H1 (cell line): ENCODE results near the gene UBE2E2. TPM values are rescaled to one million over a fixed set of nuclear protein-coding genes. Genes with fewer than 3 reads are reported as not detected.

Experiments used
- CTCF ChIA-PET: fragments of 300-600 bp; sonication (Branson Sonifier 250); formaldehyde crosslinking; loops from one replicate; lab custom pipeline; 2021; ENCODE audit not compliant: partially characterized antibody; lab: Charles Lee
- POLR2A ChIA-PET: fragments of 300-600 bp; sonication (Branson Sonifier 250); formaldehyde crosslinking; loops from one replicate; lab custom pipeline; 2021; ENCODE audit warnings: inconsistent platforms; ENCODE audit not compliant: partially characterized antibody; lab: Charles Lee
- DNase-seq, 2 experiments: peaks; one replicate each; pipeline versions ENCODE4 v3.0.0 to v3.0.0-alpha.2; 2010 to 2022; ENCODE audit warnings: low spot score in 2 of 2, low read depth in 1 of 2, mixed read lengths in 1 of 2
- FAIRE-seq: peaks from 2 replicates; lab custom pipeline; 2011; peaks lifted over from hg19 to GRCh38; lab: Jason Lieb, UNC
- H2AFZ ChIP-seq: 2 replicates; pipeline ENCODE4 v1.8.1; 2012; ENCODE audit warnings: low read length, inconsistent platforms
- H2AK5ac ChIP-seq: 2 replicates; pipeline ENCODE4 v1.6.1; 2013; ENCODE audit warnings: low read depth, low read length
- H2BK120ac ChIP-seq: replicated peaks from 2 replicates; pipeline ENCODE3; 2013; ENCODE audit warnings: low read depth, low read length, inconsistent platforms
- H2BK12ac ChIP-seq: 2 replicates; pipeline ENCODE4 v1.6.1; 2013; ENCODE audit warnings: low read depth, low read length
- H2BK15ac ChIP-seq: 2 replicates; pipeline ENCODE4 v1.6.1; 2013; ENCODE audit warnings: low read length
- H2BK20ac ChIP-seq: 2 replicates; pipeline ENCODE4 v1.6.1; 2013; ENCODE audit warnings: low read length
- H2BK5ac ChIP-seq: 2 replicates; pipeline ENCODE4 v1.6.1; 2013; ENCODE audit warnings: low read depth, low read length
- H3K14ac ChIP-seq: 2 replicates; pipeline ENCODE4 v1.6.1; 2013; ENCODE audit warnings: inconsistent platforms; ENCODE audit not compliant: insufficient read length
- H3K18ac ChIP-seq: 2 replicates; pipeline ENCODE4 v1.6.1; 2013; ENCODE audit warnings: low read length; ENCODE audit errors: extremely low read depth
- H3K23ac ChIP-seq: 2 replicates; pipeline ENCODE4 v1.6.1; 2013; ENCODE audit warnings: inconsistent platforms; ENCODE audit not compliant: insufficient read length
- H3K23me2 ChIP-seq: 2 replicates; pipeline ENCODE4 v1.6.1; 2013; ENCODE audit warnings: low read depth, low read length
- H3K27ac ChIP-seq: 2 replicates; pipeline ENCODE4 v1.6.1; 2011; ENCODE audit warnings: low read depth, low read length, inconsistent platforms
- H3K27me3 ChIP-seq, 4 experiments: replicated peaks in 1 of 4; 1 replicate in 1 of 4; 2 replicates in 3 of 4; pipeline versions ENCODE4 v1.6.1 to v1.8.1; 2011 to 2013; ENCODE audit warnings: low read length in 3 of 4, mild to moderate bottlenecking in 3 of 4, inconsistent platforms in 2 of 4, mixed read lengths in 2 of 4, moderate library complexity in 1 of 4; ENCODE audit not compliant: control insufficient read depth in 3 of 4, insufficient read depth in 3 of 4; ENCODE audit errors: extremely low read depth in 1 of 4
- H3K36me3 ChIP-seq, 4 experiments: 2 replicates each; pipeline versions ENCODE4 v1.6.1 to v1.8.1; 2011 to 2013; ENCODE audit warnings: mild to moderate bottlenecking in 4 of 4, low read length in 3 of 4, moderate library complexity in 2 of 4, control low read depth in 1 of 4, inconsistent platforms in 1 of 4; ENCODE audit not compliant: insufficient read depth in 4 of 4, control insufficient read depth in 2 of 4
- H3K4ac ChIP-seq: replicated peaks from 2 replicates; pipeline ENCODE3; 2013; ENCODE audit warnings: low read length, low read depth, mixed read lengths, inconsistent platforms; ENCODE audit not compliant: insufficient read length
- H3K4me1 ChIP-seq, 4 experiments: replicated peaks in 1 of 4; 1 replicate in 1 of 4; 2 replicates in 3 of 4; pipeline versions ENCODE4 v1.6.1 to v1.8.1; 2011 to 2013; ENCODE audit warnings: low read length in 3 of 4, inconsistent platforms in 2 of 4, mixed read lengths in 1 of 4; ENCODE audit not compliant: insufficient read depth in 4 of 4, control insufficient read depth in 3 of 4
- H3K4me2 ChIP-seq, 2 experiments: 2 replicates each; pipeline versions ENCODE4 v1.6.1 to v1.8.1; 2011 to 2013; ENCODE audit warnings: low read depth in 2 of 2, low read length in 2 of 2, control low read depth in 1 of 2, inconsistent platforms in 1 of 2, mild to moderate bottlenecking in 1 of 2; ENCODE audit not compliant: insufficient read depth in 1 of 2
- H3K4me3 ChIP-seq, 4 experiments: fragments of 200-600, 300-600 bp in 1 of 4; sonication (generic), shearing (Covaris generic), sonication (Bioruptor Twin) in 1 of 4; 2 replicates each; pipeline versions ENCODE4 v1.5.1 to v1.8.1; 2011 to 2016; ENCODE audit warnings: low read length in 4 of 4, low read depth in 3 of 4, control low read depth in 2 of 4, inconsistent platforms in 2 of 4, mild to moderate bottlenecking in 2 of 4, mixed read lengths in 1 of 4, moderate library complexity in 1 of 4; ENCODE audit not compliant: insufficient read depth in 2 of 4; ENCODE audit errors: extremely low read depth in 1 of 4
- H3K56ac ChIP-seq: replicated peaks from 2 replicates; pipeline ENCODE3; 2013; ENCODE audit warnings: low read depth, mild to moderate bottlenecking, mixed read lengths, low read length, inconsistent platforms; ENCODE audit not compliant: insufficient read length
- H3K79me1 ChIP-seq: 2 replicates; pipeline ENCODE4 v1.6.1; 2013; ENCODE audit warnings: low read depth, low read length, control low read depth
- H3K79me2 ChIP-seq, 2 experiments: 2 replicates each; pipeline versions ENCODE4 v1.6.1 to v1.8.1; 2012 to 2013; ENCODE audit warnings: low read length in 2 of 2, mild to moderate bottlenecking in 2 of 2, inconsistent platforms in 1 of 2; ENCODE audit not compliant: insufficient read depth in 2 of 2, control insufficient read depth in 1 of 2
- H3K9ac ChIP-seq, 4 experiments: replicated peaks in 1 of 4; 1 replicate in 1 of 4; 2 replicates in 3 of 4; pipeline versions ENCODE4 v1.6.1 to v1.8.1; 2011 to 2013; ENCODE audit warnings: low read depth in 3 of 4, low read length in 3 of 4, control low read depth in 2 of 4, mild to moderate bottlenecking in 2 of 4, moderate library complexity in 2 of 4, inconsistent platforms in 1 of 4; ENCODE audit errors: extremely low read depth in 1 of 4
- H3K9me3 ChIP-seq, 2 experiments: 2 replicates each; pipeline versions ENCODE4 v1.6.1 to v1.8.1; 2012 to 2013; ENCODE audit warnings: mild to moderate bottlenecking in 2 of 2, moderate library complexity in 2 of 2, control low read depth in 1 of 2, inconsistent platforms in 1 of 2, low read depth in 1 of 2, low read length in 1 of 2, mixed read lengths in 1 of 2; ENCODE audit not compliant: insufficient read depth in 2 of 2
- H4K20me1 ChIP-seq, 2 experiments: replicated peaks in 1 of 2; 2 replicates each; pipeline versions ENCODE3 to v1.8.1; 2011 to 2013; ENCODE audit warnings: inconsistent platforms in 2 of 2, low read length in 2 of 2, mild to moderate bottlenecking in 1 of 2; ENCODE audit not compliant: insufficient read depth in 2 of 2, control insufficient read depth in 1 of 2
- H4K5ac ChIP-seq: 2 replicates; pipeline ENCODE4 v1.6.1; 2013; ENCODE audit warnings: low read length, low read depth, mixed read lengths, inconsistent platforms; ENCODE audit not compliant: insufficient read length
- H4K8ac ChIP-seq: 2 replicates; pipeline ENCODE4 v1.8.0; 2013; ENCODE audit warnings: mild to moderate bottlenecking, moderate library complexity, low read length, inconsistent platforms; ENCODE audit not compliant: insufficient read depth; ENCODE audit errors: extremely low read depth
- H4K91ac ChIP-seq: replicated peaks from 2 replicates; pipeline ENCODE3; 2013; ENCODE audit warnings: low read length, mixed read lengths, inconsistent platforms; ENCODE audit not compliant: insufficient read length
- ATF3 ChIP-seq: IDR thresholded peaks from 2 replicates; pipeline ENCODE4 v1.6.1; 2011; ENCODE audit warnings: low read depth, mild to moderate bottlenecking, low read length; ENCODE audit not compliant: insufficient read depth
- BRCA1 ChIP-seq: IDR thresholded peaks from 2 replicates; pipeline ENCODE4 v1.6.1; 2012; ENCODE audit warnings: low read depth, low read length, improper control_type of control experiment
- CHD1 ChIP-seq: IDR thresholded peaks from 2 replicates; pipeline ENCODE4 v1.6.1; 2012; ENCODE audit warnings: low read depth, low read length, improper control_type of control experiment
- CREB1 ChIP-seq: IDR thresholded peaks from 2 replicates; pipeline ENCODE4 v1.6.1; 2012; ENCODE audit warnings: inconsistent platforms
- EP300 ChIP-seq, 2 experiments: IDR thresholded peaks; 1 replicate in 1 of 2; 2 replicates in 1 of 2; pipeline ENCODE4 v1.6.1; 2011 to 2012; ENCODE audit warnings: low read depth in 2 of 2, low read length in 2 of 2, mild to moderate bottlenecking in 2 of 2, borderline replicate concordance in 1 of 2, inconsistent platforms in 1 of 2, moderate library complexity in 1 of 2
- EZH2 ChIP-seq: fragments of 200-600 bp; sonication (generic); IDR thresholded peaks from 2 replicates; pipeline ENCODE4 v1.7.1; 2012; ENCODE audit warnings: low read depth, mild to moderate bottlenecking, moderate library complexity, low read length, inconsistent platforms; ENCODE audit not compliant: severe bottlenecking
- HDAC6 ChIP-seq: IDR thresholded peaks from one replicate; pipeline ENCODE4 v1.7.1; 2012; ENCODE audit warnings: low read depth, mild to moderate bottlenecking, inconsistent platforms, low read length, moderate library complexity
- JUN ChIP-seq: IDR thresholded peaks from 2 replicates; pipeline ENCODE4 v1.6.1; 2011; ENCODE audit warnings: low read depth, mild to moderate bottlenecking, improper control_type of control experiment, low read length
- NANOG ChIP-seq: IDR thresholded peaks from 2 replicates; pipeline ENCODE4 v1.6.1; 2011; ENCODE audit warnings: low read length, low read depth, mild to moderate bottlenecking, inconsistent platforms; ENCODE audit not compliant: insufficient read depth, poor library complexity, severe bottlenecking
- POU5F1 ChIP-seq: IDR thresholded peaks from 2 replicates; pipeline ENCODE4 v1.6.1; 2011; ENCODE audit warnings: low read depth, mild to moderate bottlenecking, low read length, moderate library complexity
- TBP ChIP-seq: IDR thresholded peaks from 2 replicates; pipeline ENCODE4 v1.6.1; 2011; ENCODE audit warnings: low read depth, low read length, improper control_type of control experiment
- TCF12 ChIP-seq: IDR thresholded peaks from 2 replicates; pipeline ENCODE4 v1.6.1; 2011; ENCODE audit warnings: low read depth, mild to moderate bottlenecking, low read length
- WGBS, 2 experiments: shearing (Covaris generic) in 1 of 2; methylation state at CpG; one replicate each; pipeline versions ENCODE4 v1.1.6 to v1.1.7; 2013 to 2015; ENCODE audit warnings: low lambda C conversion rate in 2 of 2, mixed read lengths in 2 of 2, inconsistent platforms in 1 of 2, low coverage in 1 of 2, missing lambda C conversion rate in 1 of 2; ENCODE audit not compliant: insufficient replicate concordance in 2 of 2, insufficient coverage in 1 of 2, insufficient read length in 1 of 2; ENCODE audit errors: extremely low coverage in 1 of 2, missing lambda C conversion rate in 1 of 2; 5-methylcytosine and 5-hydroxymethylcytosine counted together
- polyA plus RNA-seq, 7 experiments: library from polyadenylated mRNA; depleted of rRNA in 3 of 7; stranded (reverse) in 5 of 7; unstranded in 2 of 7; fragments of >200 nt in 5 of 7; fragments of 200-250 nt in 2 of 7; gene quantifications; 1 replicate in 5 of 7; 2 replicates in 1 of 7; 4 replicates in 1 of 7; pipeline versions ENCODE4 v1.2.1 to v1.2.3, GENCODE V29; 2011 to 2013; ENCODE audit warnings: missing spikeins in 2 of 7, mixed read lengths in 2 of 7
- total RNA-seq: library from RNA; stranded (reverse); fragmentation: NEBNext Ultra II Directional; extraction: Animal tissue kit (Norgen Biotek cat#: 25700); gene quantifications from 2 replicates; pipeline ENCODE4 v1.2.1, GENCODE V29; 2021

UBE2E2 gene
- total and polyA plus RNA-seq, 2 of the 8 experiments (the other 6 are each of a cell fraction or from before 2014, with no cell fraction given): 57.6 to 70.6 TPM

DNA sequence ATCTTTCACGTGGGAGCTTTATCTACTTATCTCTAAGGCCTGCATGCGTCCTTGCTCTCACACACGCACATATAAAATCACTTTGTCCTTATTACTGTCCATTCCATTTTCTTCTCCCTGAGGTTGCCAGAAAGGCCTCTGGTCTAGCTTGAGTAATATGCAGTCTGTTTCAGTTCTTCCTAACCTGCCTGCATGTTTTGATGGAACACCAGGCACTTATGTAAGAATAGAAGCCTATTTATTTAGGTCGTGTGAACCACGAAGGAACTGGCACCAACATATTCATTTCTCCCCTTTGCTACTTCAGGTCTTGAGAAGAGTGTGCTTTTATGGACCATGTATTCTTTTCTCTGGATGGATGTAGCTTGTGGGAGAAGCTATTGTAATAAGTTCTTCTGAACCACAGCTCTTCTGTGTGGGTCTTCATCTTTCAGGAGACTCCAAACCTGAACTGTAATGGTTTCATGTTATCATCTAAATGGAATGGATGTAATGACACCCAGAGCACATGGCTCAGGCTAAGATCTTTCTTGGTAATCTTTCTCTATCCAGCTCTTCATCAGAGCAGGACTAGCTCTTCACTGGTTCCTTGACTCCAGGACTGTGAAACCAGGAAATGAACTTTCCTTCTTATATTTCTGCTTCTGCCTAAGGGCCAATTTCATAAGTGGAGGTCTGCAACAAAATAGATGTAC, 53.8 kb downstream of the UBE2E2 start:
- Histone ChIP-seq H2AK5ac (no peak overlapping the region), H3K27me3 (peaks cover 0 to under 1% (median 0%) of the 10 kb centered on the region in 4 experiments; a peak in 1 of 7 replicates), H3K18ac (no peak overlapping the region), H3K79me1 (peaks cover 5% of the 10 kb centered on the region; the same call in 1 of the 2 replicates), H3K4me1 (no peaks in the 10 kb centered on the region), H3K27ac (no peak overlapping the region), H3K23me2 (no peaks in the 10 kb centered on the region; the same call in 1 of the 2 replicates), H2BK120ac (no peak overlapping the region), H3K79me2 (peaks cover 0 to 49% of the 10 kb centered on the region in 2 experiments; a peak in 2 of 4 replicates), H4K20me1 (peaks cover 0 to 1% of the 10 kb centered on the region in 2 experiments), H3K14ac (no peak overlapping the region), H2BK20ac (no peak overlapping the region), H3K56ac (no peak overlapping the region), H4K8ac (no peak overlapping the region), H2BK15ac (no peak overlapping the region), H4K5ac (no peak overlapping the region), H2BK5ac (no peak overlapping the region), H3K4me3 (no peak overlapping the region), H3K4me2 (no peak overlapping the region), H3K9me3 (0 out of 4 replicates have a peak, but pooled peaks cover 0 to 4% of the 10 kb centered on the region in 2 experiments), H3K23ac (no peak overlapping the region), H3K9ac (no peak overlapping the region), H3K4ac (no peak overlapping the region), H2BK12ac (no peak overlapping the region), H3K36me3 (no peaks in the 10 kb centered on the region), H2AFZ (no peak overlapping the region), H4K91ac (no peak overlapping the region)
- WGBS, 2 experiments: 92% methylated on average over 5 of the region's 5 CpGs; no CpG with 5 or more reads in 1 of the 2 experiments
- POLR2A ChIA-PET: interaction anchor here (0.6 kb wide), 1 partner anchor 17 kb away, joined by 3 read pairs; no protein-coding TSS in a partner anchor
- DNase-seq (no peak), FAIRE-seq (no peak)
- CTCF ChIA-PET: interaction anchor here (0.6 kb wide), 2 partner anchors 531 to 660 kb away, joined by 3 read pairs; no protein-coding TSS in a partner anchor
- TF ChIP-seq POU5F1 (no peak), TBP (no peak), ATF3 (no peak), BRCA1 (no peak), CREB1 (no peak), EP300 (IDR thresholded peaks at IDR 0.05; ENCODE audit: borderline replicate concordance in 1 of 2, low read depth in 2 of 2, low read length in 2 of 2) (no peak), HDAC6 (no peak), JUN (no peak), CHD1 (no peak), EZH2 (no peak), NANOG (no peak), TCF12 (no peak)
